HCT116 (cell line): ENCODE data around the gene STIMATE. TPM values are rescaled to one million over a fixed set of nuclear protein-coding genes. Genes with fewer than 3 reads are reported as not detected.

Experiments used
- ATAC-seq: fragments of 200-7000 bp; cut with Tn5 transposase; 2 replicates; pipeline ENCODE4 v1.9.1; 2020; ENCODE audit warnings: mild to moderate bottlenecking, moderate library complexity
- BruUV-seq: library from RNA; stranded (reverse); fragments of 400-500 nt; replicated peaks from 2 replicates; lab custom pipeline; 2021; lab: Mats Ljungman, UMichigan
- CTCF ChIA-PET: fragments of 300-600 bp; sonication (Branson Sonifier 250); formaldehyde crosslinking; loops from one replicate; lab custom pipeline; 2021; ENCODE audit warnings: antibody characterized with exemption; lab: Charles Lee
- POLR2A ChIA-PET: fragments of 300-600, 350-600 bp; sonication (Branson Sonifier 250); formaldehyde crosslinking; loops from one replicate; lab custom pipeline; 2021; ENCODE audit warnings: antibody characterized with exemption; lab: Charles Lee
- RAD21 ChIA-PET, 2 experiments: fragments of 300-600 bp; sonication (Branson Sonifier 250); formaldehyde crosslinking; loops; one replicate each; lab custom pipeline; 2023; ENCODE audit warnings: low total read pairs in 2 of 2; ENCODE audit not compliant: uncharacterized antibody in 2 of 2, unreplicated experiment in 2 of 2, low non-redundant PET in 1 of 2; lab: Charles Lee
- DNase-seq: peaks from one replicate; pipeline ENCODE4 v3.0.0-alpha.2; 2010; ENCODE audit warnings: low read depth, low spot score
- H2AFZ ChIP-seq: fragments of 200-600 bp; shearing (Covaris generic), sonication (generic); 2 replicates; pipeline ENCODE4 v1.6.1; 2017; ENCODE audit warnings: low read depth, mixed run types, mixed read lengths, antibody characterized with exemption, low read length; ENCODE audit not compliant: poor library complexity, severe bottlenecking
- H3K27ac ChIP-seq: 2 replicates; pipeline ENCODE4 v1.5.1; 2012; ENCODE audit warnings: low read depth, low read length
- H3K27me3 ChIP-seq: fragments of 200-600 bp; sonication (generic); 2 replicates; pipeline ENCODE4 v1.6.1; 2016; ENCODE audit warnings: mixed run types, low read length, mixed read lengths; ENCODE audit not compliant: insufficient read depth
- H3K36me3 ChIP-seq, 2 experiments: fragments of 200-500 bp in 1 of 2; fragments of 200-600 bp in 1 of 2; sonication (Bioruptor generic) in 1 of 2; sonication (generic) in 1 of 2; 2 replicates each; pipeline versions ENCODE4 v1.5.1 to v1.6.1; 2014 to 2016; ENCODE audit warnings: low read length in 2 of 2, inconsistent platforms in 1 of 2, mixed read lengths in 1 of 2, mixed run types in 1 of 2; ENCODE audit not compliant: insufficient read depth in 2 of 2, control insufficient read depth in 1 of 2
- H3K4me1 ChIP-seq, 2 experiments: fragments of 200-600 bp in 1 of 2; sonication (generic) in 1 of 2; 2 replicates each; pipeline versions ENCODE4 v1.5.1 to v1.6.1; 2012 to 2017; ENCODE audit warnings: low read length in 2 of 2, inconsistent platforms in 1 of 2, mild to moderate bottlenecking in 1 of 2, mixed read lengths in 1 of 2, mixed run types in 1 of 2, moderate library complexity in 1 of 2; ENCODE audit not compliant: insufficient read depth in 2 of 2, control insufficient read depth in 1 of 2
- H3K4me2 ChIP-seq: fragments of 200-600 bp; sonication (generic); 2 replicates; pipeline ENCODE4 v1.6.1; 2017; ENCODE audit warnings: mixed run types, low read length, mixed read lengths
- H3K4me3 ChIP-seq, 2 experiments: fragments of 200-600 bp in 1 of 2; sonication (generic) in 1 of 2; replicated peaks in 1 of 2; 2 replicates each; pipeline ENCODE4 v1.5.1; 2011 to 2016; ENCODE audit warnings: low read length in 2 of 2, control low read depth in 1 of 2, low read depth in 1 of 2, mild to moderate bottlenecking in 1 of 2, mixed read lengths in 1 of 2, mixed run types in 1 of 2
- H3K79me2 ChIP-seq: fragments of 200-600 bp; sonication (generic); 2 replicates; pipeline ENCODE4 v1.6.1; 2017; ENCODE audit warnings: mild to moderate bottlenecking, mixed run types, low read length, moderate library complexity, mixed read lengths; ENCODE audit not compliant: insufficient read depth
- H3K9ac ChIP-seq: fragments of 200-600 bp; sonication (generic); 2 replicates; pipeline ENCODE4 v1.6.1; 2016; ENCODE audit warnings: low read length, mixed read lengths
- H3K9me2 ChIP-seq: fragments of 200-600 bp; sonication (generic), shearing (Covaris generic); 2 replicates; pipeline ENCODE4 v1.6.1; 2017; ENCODE audit warnings: mixed run types, mild to moderate bottlenecking, moderate library complexity; ENCODE audit not compliant: insufficient read depth
- H3K9me3 ChIP-seq, 2 experiments: fragments of 200-500 bp in 1 of 2; fragments of 200-600 bp in 1 of 2; sonication (Bioruptor generic) in 1 of 2; sonication (generic) in 1 of 2; 2 replicates each; pipeline ENCODE4 v1.6.1; 2014 to 2017; ENCODE audit warnings: low read length in 2 of 2, mixed read lengths in 2 of 2, inconsistent platforms in 1 of 2, low read depth in 1 of 2, mild to moderate bottlenecking in 1 of 2, mixed run types in 1 of 2, moderate library complexity in 1 of 2; ENCODE audit not compliant: control insufficient read depth in 1 of 2, insufficient read depth in 1 of 2
- H4K20me1 ChIP-seq: fragments of 200-600 bp; sonication (generic), shearing (Covaris generic); 2 replicates; pipeline ENCODE4 v1.6.1; 2017; ENCODE audit warnings: mixed run types, mild to moderate bottlenecking, moderate library complexity; ENCODE audit not compliant: insufficient read depth
- CEBPB ChIP-seq: IDR thresholded peaks from 2 replicates; pipeline ENCODE4 v1.6.1; 2012; ENCODE audit warnings: low read depth
- CTCF ChIP-seq, 3 experiments: fragments of 200-600 bp in 1 of 3; sonication (generic) in 1 of 3; IDR thresholded peaks in 2 of 3; conservative IDR thresholded peaks in 1 of 3; 2 replicates each; pipeline ENCODE4 v1.5.1; 2012 to 2017; ENCODE audit warnings: low read depth in 2 of 3, low read length in 2 of 3, antibody characterized with exemption in 1 of 3, borderline replicate concordance in 1 of 3, control low read depth in 1 of 3, mild to moderate bottlenecking in 1 of 3, mixed read lengths in 1 of 3, mixed run types in 1 of 3, moderate library complexity in 1 of 3; ENCODE audit not compliant: insufficient read depth in 1 of 3
- ELF1 ChIP-seq: IDR thresholded peaks from 2 replicates; pipeline ENCODE4 v1.6.1; 2012; ENCODE audit warnings: low read depth, borderline replicate concordance
- EZH2 ChIP-seq: fragments of 200-600 bp; sonication (generic); IDR thresholded peaks from 2 replicates; pipeline ENCODE4 v1.6.1; 2017; ENCODE audit warnings: antibody characterized with exemption, mixed run types
- FOSL1 ChIP-seq: IDR thresholded peaks from 2 replicates; pipeline ENCODE4 v1.6.1; 2012; ENCODE audit warnings: low read depth
- JUND ChIP-seq: IDR thresholded peaks from 2 replicates; pipeline ENCODE4 v1.6.1; 2012
- POLR2A ChIP-seq: IDR thresholded peaks from 2 replicates; pipeline ENCODE4 v1.7.0; 2011; ENCODE audit warnings: borderline replicate concordance; ENCODE audit not compliant: insufficient read depth, insufficient read length; ENCODE audit errors: extremely low read depth
- POLR2AphosphoS5 ChIP-seq: IDR thresholded peaks from 2 replicates; pipeline ENCODE4 v1.6.1; 2011; ENCODE audit warnings: mild to moderate bottlenecking, low read depth, low read length, moderate library complexity
- RAD21 ChIP-seq: IDR thresholded peaks from 2 replicates; pipeline ENCODE4 v1.6.1; 2012; ENCODE audit warnings: low read depth, mild to moderate bottlenecking
- REST ChIP-seq: IDR thresholded peaks from 2 replicates; pipeline ENCODE4 v1.6.1; 2012; ENCODE audit warnings: low read depth
- SIN3A ChIP-seq: IDR thresholded peaks from 2 replicates; pipeline ENCODE4 v1.6.1; 2012; ENCODE audit warnings: low read depth
- SRF ChIP-seq: IDR thresholded peaks from 2 replicates; pipeline ENCODE4 v1.6.1; 2012; ENCODE audit warnings: low read depth
- ZBTB33 ChIP-seq: IDR thresholded peaks from 2 replicates; pipeline ENCODE4 v1.6.1; 2011; ENCODE audit warnings: mild to moderate bottlenecking, low read length, moderate library complexity; ENCODE audit not compliant: insufficient replicate concordance; ENCODE audit errors: extremely low read depth
- ZFX ChIP-seq: fragments of 450-650 bp; IDR thresholded peaks from 2 replicates; pipeline ENCODE4 v1.6.1; 2017
- intact Hi-C: fragments of 100-400 bp; cut with micrococcal nuclease; formaldehyde crosslinking; loops from 2 replicates; pipeline ENCODE4 v1.10.0; 2022
- total RNA-seq: library from RNA; stranded (reverse); gene quantifications from one replicate; pipeline ENCODE4 v1.2.1, GENCODE V29; 2021; ENCODE audit not compliant: unreplicated experiment

Gene STIMATE
- total RNA-seq, 1 experiment from 2014 or later, result 20.2 TPM

- no peak overlapping the region for H3K4me2 ChIP-seq
- no peaks in the 10 kb centered on the region for H3K27me3 ChIP-seq
- TF ChIP-seq RAD21 (no peak), CEBPB (no peak), CTCF (IDR thresholded peaks at IDR 0.05 in 2 of 3, conservative IDR thresholded peaks at IDR 0.05 in 1 of 3; ENCODE audit: borderline replicate concordance in 1 of 3, insufficient read depth in 1 of 3, low read depth in 2 of 3, low read length in 2 of 3) (no peak)
- RAD21 ChIA-PET, result no interaction called here
- H3K4me3 ChIP-seq, result no peak overlapping the region
- H3K9ac ChIP-seq, result no peak overlapping the region
- no peaks in the 10 kb centered on the region for H3K9me3 ChIP-seq
- H3K4me1 ChIP-seq, result no peaks in the 10 kb centered on the region
- no peak for ATAC-seq
- no peaks in the 10 kb centered on the region for H3K36me3 ChIP-seq
- intact Hi-C loops, result no loop called here
- no peak overlapping the region for H2AFZ ChIP-seq
- H3K9me2 ChIP-seq, result no peaks in the 10 kb centered on the region
- CTCF ChIA-PET, result no interaction called here
- no peak overlapping the region for H3K27ac ChIP-seq
- no TSS peak for BruUV-seq
- no peak for DNase-seq
- POLR2A ChIA-PET, result no interaction called here
- no peaks in the 10 kb centered on the region for H3K79me2 ChIP-seq
- no peaks in the 10 kb centered on the region for H4K20me1 ChIP-seq
These were observed 86.4 kb downstream of the STIMATE start for GRCh38 chr3:52810923-52811322.

GRCh38 chr3:52809662-52810377, 87.5 kb downstream of the STIMATE start:
- Histone ChIP-seq H3K36me3 (no peaks in the 10 kb centered on the region), H4K20me1 (no peaks in the 10 kb centered on the region), H3K9me3 (no peaks in the 10 kb centered on the region), H3K79me2 (no peaks in the 10 kb centered on the region), H3K27ac (no peak overlapping the region), H3K9me2 (no peaks in the 10 kb centered on the region), H2AFZ (no peak overlapping the region), H3K4me2 (no peak overlapping the region), H3K9ac (no peak overlapping the region), H3K4me1 (no peaks in the 10 kb centered on the region), H3K4me3 (no peak overlapping the region), H3K27me3 (no peaks in the 10 kb centered on the region)
- CTCF ChIA-PET, result interaction anchor here (1.4 kb wide), 1 partner anchor 11 kb away, joined by 4 read pairs; no protein-coding TSS in a partner anchor
- intact Hi-C loops, result no loop called here
- RAD21 ChIA-PET, result no interaction called here
- DNase-seq (no peak), ATAC-seq (no peak)
- BruUV-seq, result no TSS peak
- POLR2A ChIA-PET, result no interaction called here
- no peak for TF ChIP-seq POLR2AphosphoS5
- TF ChIP-seq FOSL1, result no peak
- TF ChIP-seq ZFX, result no peak
- no peak for TF ChIP-seq ZBTB33
- no peak for TF ChIP-seq EZH2
- no peak for TF ChIP-seq REST
- no peak for TF ChIP-seq ELF1
- TF ChIP-seq SRF, result no peak
- no peak for TF ChIP-seq JUND
- no peak for TF ChIP-seq POLR2A
- no peak for TF ChIP-seq SIN3A
